GM18520 (cell line): ENCODE measurements around the gene LSM10.
A peak's percentile ranks its signal among the peaks of the same experiment; 100 is the strongest.

Experiments
- ATAC-seq: cut with Tn5 transposase; IDR thresholded peaks from one replicate; pipeline ENCODE4 v1.9.1; 2021; ENCODE audit not compliant: unreplicated experiment

Gene LSM10

DNA sequence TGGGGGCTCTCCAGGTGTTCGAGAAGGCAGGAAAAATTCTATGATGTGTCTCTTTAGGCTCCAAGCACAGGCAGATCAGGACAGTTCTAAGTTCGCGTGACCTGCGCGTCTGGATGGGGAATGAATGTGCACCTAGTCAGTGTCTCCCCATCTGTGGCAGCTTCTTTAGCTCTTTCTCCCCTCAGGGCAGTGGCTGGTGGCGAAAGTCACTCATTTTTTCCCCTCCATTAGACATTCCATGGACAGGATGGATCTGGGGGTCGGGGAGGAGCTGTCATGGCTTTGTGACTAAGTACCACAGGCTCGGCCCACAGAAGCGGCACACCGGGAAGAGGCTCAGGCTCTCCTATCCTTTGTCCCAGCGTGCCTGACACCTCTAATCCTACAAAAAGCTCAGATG lies 43.2 kb downstream of the LSM10 start:
- no peak for ATAC-seq

GRCh38 chr1:36352910-36353878 lies 44.5 kb downstream of the LSM10 start:
- ATAC-seq = no peak

- ATAC-seq = no peak
These were observed 45.4 kb downstream of the LSM10 start for GRCh38 chr1:36352125-36352909.

GRCh38 chr1:36351227-36351977 lies 46.3 kb downstream of the LSM10 start:
- no peak for ATAC-seq

DNA sequence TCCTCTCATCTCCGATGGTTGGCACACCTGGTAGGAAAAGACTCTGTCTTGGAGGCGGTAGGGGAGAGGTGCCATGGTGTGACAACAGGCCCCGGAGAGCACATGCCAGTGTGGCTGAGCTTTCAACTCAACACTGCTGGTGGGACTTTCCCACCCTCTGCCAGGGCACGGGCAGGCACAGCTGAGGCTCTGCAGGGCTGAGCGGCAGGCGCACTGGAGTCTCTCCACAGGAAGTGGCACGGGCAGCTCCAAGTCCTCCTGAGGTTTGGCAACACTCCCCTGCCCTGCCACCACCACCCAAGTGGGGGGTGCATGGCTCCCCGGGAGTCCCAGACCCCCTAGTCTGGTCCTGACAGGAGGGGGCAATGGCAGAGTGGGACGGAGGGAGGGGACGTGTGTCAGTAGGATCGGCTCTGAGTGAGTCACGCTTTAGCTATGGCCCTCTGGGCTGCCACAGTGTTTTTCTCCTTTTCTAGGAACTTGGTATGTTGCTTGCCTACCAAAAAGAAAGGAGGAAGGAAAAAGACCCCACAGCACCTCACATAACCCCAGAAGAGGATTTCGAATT lies 47.0 kb downstream of the LSM10 start:
- no peak for ATAC-seq

DNA sequence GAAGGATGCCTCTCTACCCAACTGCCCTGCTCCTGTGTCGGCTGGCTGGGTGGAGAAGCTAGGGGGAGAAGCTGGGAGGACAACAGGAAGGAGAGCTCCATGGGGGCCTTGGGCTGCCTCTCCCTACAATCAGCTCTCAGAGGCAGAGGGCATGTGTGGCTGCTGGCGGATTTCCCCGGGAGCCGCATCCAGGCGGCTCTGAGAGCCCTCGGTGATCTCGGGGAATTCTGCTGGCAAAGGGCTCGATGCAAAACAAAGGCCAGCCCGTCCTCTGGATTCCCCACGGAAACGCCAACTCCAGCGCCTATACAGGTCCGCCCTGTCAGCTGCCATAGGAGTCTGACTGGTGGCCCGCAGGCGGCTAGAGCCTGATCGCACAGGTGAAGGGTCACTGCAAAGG lies 47.9 kb downstream of the LSM10 start:
- ATAC-seq = no peak

DNA sequence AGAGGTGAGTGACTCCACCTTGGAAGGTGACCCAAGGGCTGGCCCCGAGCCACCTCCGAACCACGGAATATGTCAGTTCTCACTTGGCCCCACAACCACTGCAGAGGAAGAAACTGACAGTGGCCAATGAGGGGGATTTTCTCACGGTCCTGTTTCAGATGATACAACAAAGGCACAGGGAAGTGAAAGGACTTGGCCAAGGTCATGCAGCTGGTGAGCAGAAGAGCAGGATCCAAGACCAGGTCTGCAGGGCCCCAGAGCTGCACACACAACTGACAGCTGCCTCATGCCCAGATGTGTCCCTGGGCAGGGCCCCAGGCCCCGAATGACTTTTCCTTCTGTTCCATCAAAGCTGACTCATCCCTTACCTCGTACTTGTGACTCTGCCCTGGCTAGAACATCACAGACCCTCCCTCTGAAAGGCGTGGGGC lies 48.5 kb downstream of the LSM10 start:
- ATAC-seq = peak; percentile 65

GRCh38 chr1:36346741-36347370 lies 50.9 kb downstream of the LSM10 start:
- no peak for ATAC-seq

DNA sequence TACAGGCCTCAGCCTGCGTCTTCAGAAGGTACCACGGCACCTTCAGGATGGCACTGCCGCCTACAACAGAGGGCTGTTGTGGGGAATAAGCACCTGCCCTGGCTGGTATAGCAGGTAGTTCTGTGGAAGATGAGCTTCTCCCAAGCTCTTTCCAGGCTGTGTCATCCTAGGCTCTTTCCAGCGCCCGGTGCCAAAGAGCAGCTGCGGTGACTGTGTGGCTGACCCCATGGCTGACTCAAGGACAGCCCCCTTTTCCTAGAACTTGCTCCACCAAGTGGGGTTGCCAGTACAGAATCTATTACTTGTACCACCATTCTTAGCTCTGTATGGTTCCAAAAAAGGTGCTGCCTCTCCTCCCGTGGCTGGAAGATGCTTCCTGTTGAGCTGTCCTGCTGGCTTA lies 52.4 kb downstream of the LSM10 start:
- ATAC-seq = no peak

DNA sequence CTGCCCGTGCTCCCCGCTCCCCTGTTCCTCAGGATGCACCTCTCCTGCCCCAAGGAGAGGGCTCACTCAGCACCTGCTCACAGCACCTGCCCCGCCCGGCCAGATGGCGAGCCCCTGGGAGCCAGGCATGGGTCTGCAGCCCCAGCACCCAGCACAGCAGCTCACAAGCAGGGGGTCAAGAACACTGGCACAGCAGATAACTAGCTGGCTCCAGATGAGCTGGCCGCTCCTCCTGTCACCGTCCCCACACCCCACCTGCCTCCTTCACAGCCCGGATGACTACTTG lies 53.4 kb downstream of the LSM10 start:
- ATAC-seq = no peak

- no peak for ATAC-seq
These were observed 53.9 kb downstream of the LSM10 start for GRCh38 chr1:36343651-36344394.
